ENCODE data around the gene ZNF830.

GRCh38 chr17:35002876-35003551, 41.7 kb downstream of the ZNF830 start:
- no peak for TF ChIP-seq PBX3 (IDR thresholded peaks at IDR 0.05)
- TF ChIP-seq SIN3A (IDR thresholded peaks at IDR 0.05; ENCODE audit: borderline replicate concordance, low read depth, low read length): no peak
- no peak for TF ChIP-seq POLR2AphosphoS5 (IDR thresholded peaks at IDR 0.05; ENCODE audit: low read depth, low read length)
- TF ChIP-seq IRF3 (IDR thresholded peaks at IDR 0.05; ENCODE audit: low read depth, low read length): no peak
- no peak for TF ChIP-seq REST (IDR thresholded peaks at IDR 0.05; ENCODE audit: low read depth, low read length)
- TF ChIP-seq RAD21 (IDR thresholded peaks at IDR 0.05; ENCODE audit: low read length): no peak
- no peak for TF ChIP-seq MAX (IDR thresholded peaks at IDR 0.05; ENCODE audit: low read depth)
- TF ChIP-seq CTCF (IDR thresholded peaks at IDR 0.05): no peak
- no peak for TF ChIP-seq CHD2 (IDR thresholded peaks at IDR 0.05; ENCODE audit: low read length, partially characterized antibody)
- TF ChIP-seq USF2 (IDR thresholded peaks at IDR 0.05; ENCODE audit: borderline replicate concordance, low read depth, low read length): no peak
- no peak for TF ChIP-seq NRF1 (IDR thresholded peaks at IDR 0.05; ENCODE audit: low read depth, low read length)
- TF ChIP-seq FOXM1 (IDR thresholded peaks at IDR 0.05; ENCODE audit: low read depth): no peak
- TF ChIP-seq TEAD4 (IDR thresholded peaks at IDR 0.05; ENCODE audit: borderline replicate concordance, insufficient read depth): no peak
- TF ChIP-seq EP300 (IDR thresholded peaks at IDR 0.05; ENCODE audit: borderline replicate concordance in 1 of 2, low read depth in 1 of 2, low read length in 1 of 2): no peak
